Kidney (tissue), 14 donors: ENCODE measurements around the gene PRLR. TPM values are rescaled to one million over a fixed set of nuclear protein-coding genes. Genes with fewer than 3 reads are reported as not detected.

Experiments used
- DNase-seq, 5 donors: peaks; one replicate each; pipeline ENCODE4 v3.0.0-alpha.2; 2013 to 2020
- FAIRE-seq: peaks from 2 replicates; lab custom pipeline; 2012; peaks lifted over from hg19 to GRCh38; lab: Jason Lieb, UNC
- H3K27ac ChIP-seq, 2 donors: one replicate each; pipeline ENCODE4 v1.7.0; 2013; ENCODE audit warnings: low read depth in 2 of 2, low read length in 2 of 2, inconsistent platforms in 1 of 2
- H3K27me3 ChIP-seq: one replicate; pipeline ENCODE4 v1.7.1; 2013; ENCODE audit warnings: low read length, inconsistent platforms; ENCODE audit not compliant: control insufficient read depth, insufficient read depth
- H3K36me3 ChIP-seq, 3 donors: one replicate each; pipeline versions ENCODE4 v1.7.0 to v1.7.1; 2013; ENCODE audit warnings: low read length in 3 of 3, control low read depth in 1 of 3, inconsistent platforms in 1 of 3; ENCODE audit not compliant: insufficient read depth in 3 of 3, control insufficient read depth in 2 of 3
- H3K4me1 ChIP-seq, 3 donors: one replicate each; pipeline versions ENCODE4 v1.7.0 to v1.7.1; 2013; ENCODE audit warnings: low read length in 3 of 3, inconsistent platforms in 1 of 3, low read depth in 1 of 3; ENCODE audit not compliant: control insufficient read depth in 2 of 3, insufficient read depth in 2 of 3
- H3K4me3 ChIP-seq, 3 donors: one replicate each; pipeline versions ENCODE4 v1.7.0 to v1.8.1; 2013; ENCODE audit warnings: low read length in 3 of 3, control low read depth in 1 of 3, inconsistent platforms in 1 of 3
- H3K9ac ChIP-seq, 3 donors: one replicate each; pipeline versions ENCODE4 v1.7.0 to v1.7.1; 2013; ENCODE audit warnings: low read length in 3 of 3, control low read depth in 1 of 3, inconsistent platforms in 1 of 3
- H3K9me3 ChIP-seq, 3 donors: one replicate each; pipeline versions ENCODE4 v1.7.0 to v1.7.1; 2013; ENCODE audit warnings: low read length in 3 of 3, control low read depth in 1 of 3, inconsistent platforms in 1 of 3; ENCODE audit not compliant: control insufficient read depth in 2 of 3, insufficient read depth in 1 of 3
- intact Hi-C: fragments of 100-400 bp; cut with DNase I; formaldehyde crosslinking; loops from one replicate; pipeline ENCODE4 v1.11.1; 2022
- polyA plus RNA-seq: library from polyadenylated mRNA; stranded (reverse); fragments of 350-450 nt; fragmentation: Illumina TruSeq; extraction: RNeasy Lipid Tissue Mini Kit (QIAGEN cat#74804); gene quantifications from one replicate; pipeline ENCODE4 v1.2.3, GENCODE V29; 2014; ENCODE audit warnings: low read depth, low replicate concordance; ENCODE audit not compliant: insufficient read depth
- total RNA-seq: library from RNA; stranded (reverse); fragmentation: NEBNext Ultra II Directional; extraction: Animal tissue kit (Norgen Biotek cat#: 25700); gene quantifications from one replicate; pipeline ENCODE4 v1.2.1, GENCODE V29; 2021
- TF ChIP-seq, protein P1 (sequence below): IDR thresholded peaks from 3 replicates; pipeline ENCODE4 v1.5.1; 2012; ENCODE audit warnings: mild to moderate bottlenecking, moderate library complexity, borderline replicate concordance; ENCODE audit not compliant: insufficient read depth; ENCODE audit errors: extremely low read depth
- donor health status: control.
- donor health status: control.
- donor health status: control.
- donor health status: control.
- donor health status: control.
- donor health status: DM: yes; HTN: yes; CAD: no.
- donor health status: Normal renal cell carcinoma (clear cell type).

The PRLR gene
- total and polyA plus RNA-seq, 2 donors from 2014 or later = 6.3 to 9.3 TPM

DNA sequence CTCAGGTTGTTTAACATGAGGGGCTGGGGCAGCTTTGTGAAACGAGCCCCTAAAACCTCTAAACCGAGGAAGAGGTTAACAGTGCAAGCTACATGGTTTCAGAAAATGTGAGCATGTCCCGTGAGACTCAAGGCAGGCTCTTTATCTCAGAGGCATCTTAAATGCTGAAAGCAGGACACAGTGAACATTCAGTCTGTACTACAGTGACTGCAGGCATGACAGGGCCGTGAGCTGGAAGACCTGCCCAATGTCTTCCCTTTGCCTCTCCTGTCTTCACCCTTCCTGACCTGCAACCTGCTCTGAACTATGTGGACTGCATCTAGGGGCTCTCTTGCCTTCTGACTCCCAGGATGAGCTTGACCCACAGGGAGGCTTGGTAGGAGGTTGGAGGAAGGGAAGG, 58.3 kb downstream of the PRLR start:
- peaks cover 0 to 5% (median 0%) of the 10 kb centered on the region in 3 donors for H3K4me1 ChIP-seq
- no peaks in the 10 kb centered on the region for H3K27me3 ChIP-seq
- no peak overlapping the region for H3K4me3 ChIP-seq
- intact Hi-C loops = no loop called here
- H3K9ac ChIP-seq = no peak overlapping the region
- TF ChIP-seq, protein P1, sequence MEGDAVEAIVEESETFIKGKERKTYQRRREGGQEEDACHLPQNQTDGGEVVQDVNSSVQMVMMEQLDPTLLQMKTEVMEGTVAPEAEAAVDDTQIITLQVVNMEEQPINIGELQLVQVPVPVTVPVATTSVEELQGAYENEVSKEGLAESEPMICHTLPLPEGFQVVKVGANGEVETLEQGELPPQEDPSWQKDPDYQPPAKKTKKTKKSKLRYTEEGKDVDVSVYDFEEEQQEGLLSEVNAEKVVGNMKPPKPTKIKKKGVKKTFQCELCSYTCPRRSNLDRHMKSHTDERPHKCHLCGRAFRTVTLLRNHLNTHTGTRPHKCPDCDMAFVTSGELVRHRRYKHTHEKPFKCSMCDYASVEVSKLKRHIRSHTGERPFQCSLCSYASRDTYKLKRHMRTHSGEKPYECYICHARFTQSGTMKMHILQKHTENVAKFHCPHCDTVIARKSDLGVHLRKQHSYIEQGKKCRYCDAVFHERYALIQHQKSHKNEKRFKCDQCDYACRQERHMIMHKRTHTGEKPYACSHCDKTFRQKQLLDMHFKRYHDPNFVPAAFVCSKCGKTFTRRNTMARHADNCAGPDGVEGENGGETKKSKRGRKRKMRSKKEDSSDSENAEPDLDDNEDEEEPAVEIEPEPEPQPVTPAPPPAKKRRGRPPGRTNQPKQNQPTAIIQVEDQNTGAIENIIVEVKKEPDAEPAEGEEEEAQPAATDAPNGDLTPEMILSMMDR = no peak
- FAIRE-seq = no peak
- no peak overlapping the region for H3K27ac ChIP-seq
- no peak for DNase-seq
- no peaks in the 10 kb centered on the region for H3K9me3 ChIP-seq
- no peaks in the 10 kb centered on the region for H3K36me3 ChIP-seq

DNA sequence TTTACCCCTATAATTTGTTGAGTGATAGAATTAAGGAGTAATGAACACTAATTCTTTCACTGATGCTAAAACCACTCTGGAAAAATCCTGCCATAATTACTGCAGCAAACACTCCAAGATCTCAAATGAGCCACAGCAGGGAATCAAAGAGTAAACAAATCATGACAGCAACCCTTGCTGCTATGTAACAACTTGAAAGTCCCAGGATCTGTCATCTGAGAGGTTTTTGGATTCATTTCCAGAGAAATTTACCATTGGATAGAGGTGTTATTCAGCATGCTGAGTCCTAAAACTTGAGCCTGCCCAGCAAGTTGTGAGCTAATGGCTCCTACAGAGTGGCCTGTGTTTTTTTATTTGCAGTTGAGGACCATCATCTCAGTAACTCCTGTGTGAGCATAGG, 59.2 kb downstream of the PRLR start:
- Histone ChIP-seq H3K4me3 (no peak overlapping the region), H3K9ac (no peak overlapping the region), H3K27me3 (no peaks in the 10 kb centered on the region), H3K27ac (no peak overlapping the region), H3K4me1 (peaks cover 0 to 5% (median 0%) of the 10 kb centered on the region in 3 donors), H3K36me3 (no peaks in the 10 kb centered on the region), H3K9me3 (no peaks in the 10 kb centered on the region)
- FAIRE-seq (no peak), DNase-seq (no peak)
- intact Hi-C loops = no loop called here
- TF ChIP-seq, protein P1 = no peak

DNA sequence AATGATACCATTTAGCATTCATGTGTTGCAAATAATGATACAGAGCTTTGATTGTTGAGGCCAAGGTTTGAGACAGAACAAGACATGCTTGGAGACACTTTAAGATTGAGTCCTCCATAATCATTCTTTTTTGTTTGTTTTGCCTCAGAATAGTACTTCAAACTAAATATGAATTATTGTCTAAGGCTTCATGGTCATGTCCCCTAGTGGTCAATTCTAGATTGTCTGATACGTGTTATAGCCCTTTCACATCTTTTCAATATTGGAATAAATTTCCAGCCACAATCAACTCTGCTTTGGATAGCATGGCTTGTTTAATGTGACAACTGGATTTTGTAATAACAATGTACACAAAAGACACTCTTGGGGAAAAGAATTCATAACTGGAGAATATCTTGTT, 64.2 kb downstream of the PRLR start:
- Histone ChIP-seq H3K36me3 (no peaks in the 10 kb centered on the region), H3K4me3 (no peak overlapping the region), H3K9ac (no peak overlapping the region), H3K27me3 (no peaks in the 10 kb centered on the region), H3K27ac (no peak overlapping the region), H3K9me3 (no peaks in the 10 kb centered on the region), H3K4me1 (peaks cover 0 to 4% (median 0%) of the 10 kb centered on the region in 3 donors)
- no peak for FAIRE-seq
- intact Hi-C loops = no loop called here
- no peak for DNase-seq
- TF ChIP-seq, protein P1 = no peak

DNA sequence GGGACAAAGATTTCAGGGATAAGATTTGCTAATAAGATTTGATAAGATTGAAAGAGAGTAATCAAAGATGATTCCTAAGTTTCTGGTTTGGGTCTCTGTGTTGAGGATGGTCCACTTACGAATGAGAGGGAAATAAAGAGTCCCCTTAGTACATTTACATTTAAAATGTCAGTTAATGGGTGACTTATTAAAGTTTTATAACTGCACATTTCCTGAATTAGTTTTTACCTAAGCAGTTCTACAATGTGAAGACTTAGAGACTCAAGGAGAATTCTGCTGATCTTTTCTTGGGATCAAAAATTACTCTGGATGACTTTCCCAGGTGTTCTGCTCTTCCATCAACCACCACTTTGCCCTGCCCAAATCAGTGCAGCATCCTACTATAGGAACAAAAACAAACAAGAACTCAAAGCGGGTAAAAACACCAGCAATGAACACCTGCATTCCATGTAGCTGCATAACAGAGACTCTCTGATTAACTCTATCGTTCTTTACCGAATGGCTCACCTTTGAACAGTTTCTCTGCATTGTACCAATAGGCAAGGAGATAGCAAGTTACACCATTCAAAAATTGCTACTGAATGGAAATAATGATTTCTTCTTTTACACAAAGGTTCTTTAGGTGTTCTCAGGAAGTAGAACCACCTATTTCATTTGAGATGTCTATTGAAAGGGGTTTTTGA, 65.3 kb downstream of the PRLR start:
- FAIRE-seq = no peak
- TF ChIP-seq, protein P1 = no peak
- Histone ChIP-seq H3K36me3 (no peaks in the 10 kb centered on the region), H3K9ac (no peak overlapping the region), H3K4me1 (peaks cover 0 to 4% (median 0%) of the 10 kb centered on the region in 3 donors), H3K27ac (peak overlapping the region; percentile 5 to 26), H3K27me3 (no peaks in the 10 kb centered on the region), H3K9me3 (no peaks in the 10 kb centered on the region), H3K4me3 (no peak overlapping the region)
- intact Hi-C loops = no loop called here
- DNase-seq = peak in 2 of 5 donors; percentile 63 to 64
